OCI-LY1 (cell line): ENCODE data around the gene TRAPPC4.
A peak's percentile ranks its signal among the peaks of the same experiment; 100 is the strongest.
"Not testable (repeated sequence)": the region's sequence is repeated elsewhere in the genome, so short reads cannot be mapped to it uniquely, and the experiment has no call there.

Experiments
- H2AFZ ChIP-seq: fragments of 200-600 bp; sonication (generic), shearing (Covaris generic); 2 replicates; pipeline ENCODE4 v1.6.0; 2014; ENCODE audit warnings: antibody characterized with exemption, mild to moderate bottlenecking, low read length
- H3F3A ChIP-seq: fragments of 200-600 bp; sonication (generic), shearing (Covaris generic); 2 replicates; pipeline ENCODE4 v1.6.0; 2014; ENCODE audit warnings: mild to moderate bottlenecking, antibody characterized with exemption, low read length, moderate library complexity; ENCODE audit not compliant: insufficient read depth
- H3K27ac ChIP-seq: fragments of 200-600 bp; sonication (generic); 2 replicates; pipeline ENCODE4 v1.5.1; 2014; ENCODE audit warnings: low read length, mixed run types, mild to moderate bottlenecking, low read depth; ENCODE audit not compliant: poor library complexity, severe bottlenecking
- H3K27me3 ChIP-seq: fragments of 200-600 bp; sonication (generic); 2 replicates; pipeline ENCODE4 v1.6.0; 2014; ENCODE audit warnings: antibody characterized with exemption, mild to moderate bottlenecking, low read length, moderate library complexity; ENCODE audit not compliant: insufficient read depth
- H3K36me3 ChIP-seq: fragments of 200-600 bp; sonication (generic); 2 replicates; pipeline ENCODE4 v1.6.1; 2014; ENCODE audit warnings: mild to moderate bottlenecking, antibody characterized with exemption, low read length, moderate library complexity, mixed read lengths; ENCODE audit not compliant: insufficient read depth
- H3K4me1 ChIP-seq: fragments of 200-600 bp; sonication (generic); 2 replicates; pipeline ENCODE4 v1.5.1; 2014; ENCODE audit warnings: mild to moderate bottlenecking, low read length, moderate library complexity; ENCODE audit not compliant: insufficient read depth, severe bottlenecking
- H3K4me2 ChIP-seq: fragments of 200-600 bp; sonication (generic), shearing (Covaris generic); 2 replicates; pipeline ENCODE4 v1.6.1; 2014; ENCODE audit warnings: low read length
- H3K4me3 ChIP-seq: fragments of 200-600 bp; sonication (generic); 2 replicates; pipeline ENCODE4 v1.5.1; 2014; ENCODE audit warnings: low read length, low read depth, mild to moderate bottlenecking, mixed read lengths; ENCODE audit not compliant: poor library complexity, severe bottlenecking
- H3K79me2 ChIP-seq: fragments of 200-600 bp; shearing (Covaris generic); 2 replicates; pipeline ENCODE4 v1.6.1; 2016; ENCODE audit warnings: mixed run types, low read length, mixed read lengths; ENCODE audit not compliant: insufficient read depth
- H3K9ac ChIP-seq: fragments of 200-600 bp; sonication (generic), shearing (Covaris generic); 2 replicates; pipeline ENCODE4 v1.6.1; 2014; ENCODE audit warnings: mild to moderate bottlenecking, low read length, mixed read lengths
- H3K9me2 ChIP-seq: fragments of 200-600 bp; sonication (generic), shearing (Covaris generic); 2 replicates; pipeline ENCODE4 v1.6.1; 2014; ENCODE audit warnings: low read depth, mild to moderate bottlenecking, low read length, mixed read lengths
- H3K9me3 ChIP-seq: fragments of 200-600 bp; shearing (Covaris generic); 2 replicates; pipeline ENCODE4 v1.6.1; 2014; ENCODE audit warnings: low read length, mixed read lengths
- H4K20me1 ChIP-seq: fragments of 200-600 bp; sonication (generic), shearing (Covaris generic); 2 replicates; pipeline ENCODE4 v1.6.0; 2016; ENCODE audit warnings: mild to moderate bottlenecking, low read length; ENCODE audit not compliant: insufficient read depth
- EZH2 ChIP-seq: fragments of 200-600 bp; sonication (generic), shearing (Covaris generic); IDR thresholded peaks from 2 replicates; pipeline ENCODE4 v1.8.0; 2017; ENCODE audit warnings: borderline replicate concordance, mixed run types, mild to moderate bottlenecking, antibody characterized with exemption, low read length, moderate library complexity, mixed read lengths
- TF ChIP-seq, protein P1 (sequence below): fragments of 200-600 bp; sonication (generic), shearing (Covaris generic); IDR thresholded peaks from 2 replicates; pipeline ENCODE4 v1.5.1; 2017; ENCODE audit warnings: mild to moderate bottlenecking, antibody characterized with exemption, low read length, moderate library complexity, mixed read lengths

TRAPPC4 gene

GRCh38 chr11:119018074-119018938 is at the start of gene TRAPPC4, which contains the start of gene RPS25:
Gene TRAPPC4 (plus strand): TSS chr11:119018766. CDS start chr11:119018796, 30 bp downstream.
Gene RPS25 (minus strand): TSS chr11:119018343. CDS start chr11:119018284, 59 bp downstream.
- no peak for TF ChIP-seq EZH2
- TF ChIP-seq, protein P1, sequence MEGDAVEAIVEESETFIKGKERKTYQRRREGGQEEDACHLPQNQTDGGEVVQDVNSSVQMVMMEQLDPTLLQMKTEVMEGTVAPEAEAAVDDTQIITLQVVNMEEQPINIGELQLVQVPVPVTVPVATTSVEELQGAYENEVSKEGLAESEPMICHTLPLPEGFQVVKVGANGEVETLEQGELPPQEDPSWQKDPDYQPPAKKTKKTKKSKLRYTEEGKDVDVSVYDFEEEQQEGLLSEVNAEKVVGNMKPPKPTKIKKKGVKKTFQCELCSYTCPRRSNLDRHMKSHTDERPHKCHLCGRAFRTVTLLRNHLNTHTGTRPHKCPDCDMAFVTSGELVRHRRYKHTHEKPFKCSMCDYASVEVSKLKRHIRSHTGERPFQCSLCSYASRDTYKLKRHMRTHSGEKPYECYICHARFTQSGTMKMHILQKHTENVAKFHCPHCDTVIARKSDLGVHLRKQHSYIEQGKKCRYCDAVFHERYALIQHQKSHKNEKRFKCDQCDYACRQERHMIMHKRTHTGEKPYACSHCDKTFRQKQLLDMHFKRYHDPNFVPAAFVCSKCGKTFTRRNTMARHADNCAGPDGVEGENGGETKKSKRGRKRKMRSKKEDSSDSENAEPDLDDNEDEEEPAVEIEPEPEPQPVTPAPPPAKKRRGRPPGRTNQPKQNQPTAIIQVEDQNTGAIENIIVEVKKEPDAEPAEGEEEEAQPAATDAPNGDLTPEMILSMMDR, result no peak
- H3K27ac ChIP-seq, result peak within 1 kb of the TSS; percentile 96
- peaks cover 74% of the 10 kb centered on the region for H3K36me3 ChIP-seq
- H3K79me2 ChIP-seq, result peaks cover 32% of the 10 kb centered on the region
- H3K4me3 ChIP-seq, result peak within 1 kb of the TSS; percentile 98
- no peaks in the 10 kb centered on the region for H4K20me1 ChIP-seq
- H3K4me2 ChIP-seq, result peak within 1 kb of the TSS; percentile 73
- H3K9ac ChIP-seq, result peak within 1 kb of the TSS; percentile 97
- H3K4me1 ChIP-seq, result peaks cover 22% of the 10 kb centered on the region
- H3K9me2 ChIP-seq, result no peaks in the 10 kb centered on the region
- no peaks in the 10 kb centered on the region for H3K27me3 ChIP-seq
- H3K9me3 ChIP-seq, result no peaks in the 10 kb centered on the region
- peaks cover 3% of the 10 kb centered on the region; the same call in 1 of the 2 replicates for H3F3A ChIP-seq
- H2AFZ ChIP-seq, result no peak within 1 kb of the TSS

GRCh38 chr11:118969508-118969907 is 49.1 kb upstream of the TRAPPC4 start:
- not testable (repeated sequence) for H3K9me3 ChIP-seq, H3K4me3 ChIP-seq, H3K4me1 ChIP-seq, H3K27ac ChIP-seq, H3K27me3 ChIP-seq, H3F3A ChIP-seq, H4K20me1 ChIP-seq, H3K9ac ChIP-seq, H3K4me2 ChIP-seq, H3K79me2 ChIP-seq, H2AFZ ChIP-seq, H3K36me3 ChIP-seq, H3K9me2 ChIP-seq

DNA sequence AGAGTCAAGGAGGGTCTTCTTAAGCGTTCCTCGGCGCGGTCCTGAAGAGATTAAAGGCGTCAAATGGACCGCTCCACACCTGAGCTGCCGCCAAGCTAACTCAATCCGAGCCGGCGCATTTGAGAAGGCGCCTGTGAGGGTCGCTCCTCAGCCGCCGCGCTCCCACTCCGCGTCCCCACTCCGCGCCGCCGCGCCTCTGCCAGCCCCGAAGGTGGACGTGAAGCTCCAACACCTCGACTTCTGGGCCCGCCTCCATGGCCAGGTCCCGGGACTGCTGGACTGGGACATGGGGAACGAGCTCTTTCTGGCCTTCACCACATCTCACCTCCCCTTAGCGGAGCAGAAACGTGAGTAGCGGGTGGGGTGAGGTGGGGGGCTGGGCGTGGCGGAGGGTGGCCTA is 46.9 kb upstream of the TRAPPC4 start, which contains the start of gene FOXR1:
Gene FOXR1, plus strand, starts transcription at position 116 of the 400 bp plus-strand sequence. Its CDS starts 171 bp downstream, at position 287.
- TF ChIP-seq, protein P1, result no peak
- TF ChIP-seq EZH2, result no peak
- H3K9ac ChIP-seq, result no peak within 1 kb of the TSS

More for the DNA sequence above, 46.9 kb upstream of the TRAPPC4 start, which contains the start of gene FOXR1:
- H3K27me3 ChIP-seq, result no peaks in the 10 kb centered on the region; the same call in 1 of the 2 replicates
- no peak within 1 kb of the TSS for H2AFZ ChIP-seq
- no peaks in the 10 kb centered on the region for H3K9me3 ChIP-seq
- H3K4me1 ChIP-seq, result no peaks in the 10 kb centered on the region
- H3K4me2 ChIP-seq, result no peak within 1 kb of the TSS
- no peaks in the 10 kb centered on the region for H3K9me2 ChIP-seq
- H3K79me2 ChIP-seq, result no peaks in the 10 kb centered on the region
- no peaks in the 10 kb centered on the region for H3F3A ChIP-seq
- H3K4me3 ChIP-seq, result no peak within 1 kb of the TSS
- H3K27ac ChIP-seq, result no peak within 1 kb of the TSS
- no peaks in the 10 kb centered on the region for H4K20me1 ChIP-seq
- no peaks in the 10 kb centered on the region for H3K36me3 ChIP-seq
